ENCODE results near the gene WASF2.

- TF ChIP-seq CTCF (IDR thresholded peaks at IDR 0.05) (no peak), EZH2 (IDR thresholded peaks at IDR 0.05) (no peak)
Measured at GRCh38 chr1:27365372-27366112, 124.4 kb downstream of the WASF2 start.

Data from neural progenitor cell (in vitro differentiated cells).